ENCODE results near the gene SH3RF3. TPM values are rescaled to one million over a fixed set of nuclear protein-coding genes. Genes with fewer than 3 reads are reported as not detected.

The SH3RF3 gene
- total RNA-seq, 1 donor from 2014 or later, result 0.28 TPM

GRCh38 chr2:109450574-109451273, 321.7 kb downstream of the SH3RF3 start:
- Histone ChIP-seq H3K4me3 (no peak overlapping the region), H2AFZ (replicated peaks) (no peak overlapping the region), H3K4me2 (no peak overlapping the region), H4K20me1 (ENCODE audit: low read depth) (no peaks in the 10 kb centered on the region), H3K27me3 (no peaks in the 10 kb centered on the region), H3F3A (ENCODE audit: low read depth) (no peaks in the 10 kb centered on the region), H3K79me2 (ENCODE audit: low read depth) (no peaks in the 10 kb centered on the region), H3K9ac (no peak overlapping the region), H3K27ac (no peak overlapping the region), H3K4me1 (no peaks in the 10 kb centered on the region), H3K9me3 (ENCODE audit: low read depth) (no peaks in the 10 kb centered on the region), H3K36me3 (no peaks in the 10 kb centered on the region)
- Mint-ChIP-seq H3K27ac (no peak overlapping the region), H3K4me1 (peaks cover 33% of the 10 kb centered on the region), H3K4me3 (no peak overlapping the region), H3K36me3 (peaks cover 5% of the 10 kb centered on the region), H3K27me3 (ENCODE audit: insufficient read depth, low read depth) (peaks cover 4% of the 10 kb centered on the region), H3K9me3 (peaks cover 2% of the 10 kb centered on the region)
- no peak for TF ChIP-seq CTCF (IDR thresholded peaks at IDR 0.05)
- DNase-seq (ENCODE audit: low spot score), result no peak

GRCh38 chr2:109451671-109452070, 322.7 kb downstream of the SH3RF3 start:
- H3K27me3 ChIP-seq, result no peaks in the 10 kb centered on the region
- no peak overlapping the region for H3K4me2 ChIP-seq
- H3F3A ChIP-seq (ENCODE audit: low read depth), result no peaks in the 10 kb centered on the region
- Mint-ChIP-seq H3K36me3 (peaks cover 5% of the 10 kb centered on the region), H3K27ac (peak overlapping the region; percentile 83), H3K27me3 (ENCODE audit: insufficient read depth, low read depth) (peaks cover 5% of the 10 kb centered on the region), H3K4me1 (peaks cover 26% of the 10 kb centered on the region), H3K9me3 (peaks cover 2% of the 10 kb centered on the region), H3K4me3 (no peak overlapping the region)
- no peak for DNase-seq (ENCODE audit: low spot score)
- no peaks in the 10 kb centered on the region for H3K79me2 ChIP-seq (ENCODE audit: low read depth)
- H3K27ac ChIP-seq, result no peak overlapping the region
- H4K20me1 ChIP-seq (ENCODE audit: low read depth), result no peaks in the 10 kb centered on the region
- H3K9ac ChIP-seq, result no peak overlapping the region
- no peaks in the 10 kb centered on the region for H3K36me3 ChIP-seq
- H3K4me3 ChIP-seq, result no peak overlapping the region
- no peak overlapping the region for H2AFZ ChIP-seq (replicated peaks)
- H3K9me3 ChIP-seq (ENCODE audit: low read depth), result no peaks in the 10 kb centered on the region
- no peaks in the 10 kb centered on the region for H3K4me1 ChIP-seq
- TF ChIP-seq EZH2 (IDR thresholded peaks at IDR 0.05), result no peak
- TF ChIP-seq EZH2phosphoT487 (IDR thresholded peaks at IDR 0.05), result no peak
- TF ChIP-seq CTCF (IDR thresholded peaks at IDR 0.05), result no peak

- DNase-seq (ENCODE audit: low spot score), result no peak
- no peaks in the 10 kb centered on the region for H3F3A ChIP-seq (ENCODE audit: low read depth)
- no peak overlapping the region for H3K4me3 ChIP-seq
- no peaks in the 10 kb centered on the region for H3K9me3 ChIP-seq (ENCODE audit: low read depth)
- Mint-ChIP-seq H3K4me1 (peaks cover 23% of the 10 kb centered on the region), H3K27ac (peak overlapping the region; percentile 83), H3K9me3 (peaks cover 2% of the 10 kb centered on the region), H3K4me3 (no peak overlapping the region), H3K27me3 (ENCODE audit: insufficient read depth, low read depth) (peaks cover 5% of the 10 kb centered on the region), H3K36me3 (peaks cover 8% of the 10 kb centered on the region)
- no peak for TF ChIP-seq CTCF (IDR thresholded peaks at IDR 0.05)
- no peak for TF ChIP-seq EZH2phosphoT487 (IDR thresholded peaks at IDR 0.05)
- TF ChIP-seq EZH2 (IDR thresholded peaks at IDR 0.05), result no peak
- H2AFZ ChIP-seq (replicated peaks), result no peak overlapping the region
- no peak overlapping the region for H3K4me2 ChIP-seq
- no peaks in the 10 kb centered on the region for H3K4me1 ChIP-seq
- H3K79me2 ChIP-seq (ENCODE audit: low read depth), result no peaks in the 10 kb centered on the region
- H4K20me1 ChIP-seq (ENCODE audit: low read depth), result no peaks in the 10 kb centered on the region
- no peak overlapping the region for H3K9ac ChIP-seq
- no peaks in the 10 kb centered on the region for H3K36me3 ChIP-seq
- H3K27ac ChIP-seq, result no peak overlapping the region
- no peaks in the 10 kb centered on the region for H3K27me3 ChIP-seq
Observed at GRCh38 chr2:109452318-109453305, 323.6 kb downstream of the SH3RF3 start.
